HCT116 (cell line): ENCODE results near the gene BCL11B. TPM values are rescaled to one million over a fixed set of nuclear protein-coding genes. Genes with fewer than 3 reads are reported as not detected.

Experiments used
- ATAC-seq: fragments of 200-7000 bp; cut with Tn5 transposase; 2 replicates; pipeline ENCODE4 v1.9.1; 2020; ENCODE audit warnings: mild to moderate bottlenecking, moderate library complexity
- BruUV-seq: library from RNA; stranded (reverse); fragments of 400-500 nt; replicated peaks from 2 replicates; lab custom pipeline; 2021; lab: Mats Ljungman, UMichigan
- CTCF ChIA-PET: fragments of 300-600 bp; sonication (Branson Sonifier 250); formaldehyde crosslinking; loops from one replicate; lab custom pipeline; 2021; ENCODE audit warnings: antibody characterized with exemption; lab: Charles Lee
- POLR2A ChIA-PET: fragments of 300-600, 350-600 bp; sonication (Branson Sonifier 250); formaldehyde crosslinking; loops from one replicate; lab custom pipeline; 2021; ENCODE audit warnings: antibody characterized with exemption; lab: Charles Lee
- RAD21 ChIA-PET, 2 experiments: fragments of 300-600 bp; sonication (Branson Sonifier 250); formaldehyde crosslinking; loops; one replicate each; lab custom pipeline; 2023; ENCODE audit warnings: low total read pairs in 2 of 2; ENCODE audit not compliant: uncharacterized antibody in 2 of 2, unreplicated experiment in 2 of 2, low non-redundant PET in 1 of 2; lab: Charles Lee
- DNase-seq: peaks from one replicate; pipeline ENCODE4 v3.0.0-alpha.2; 2010; ENCODE audit warnings: low read depth, low spot score
- H2AFZ ChIP-seq: fragments of 200-600 bp; shearing (Covaris generic), sonication (generic); 2 replicates; pipeline ENCODE4 v1.6.1; 2017; ENCODE audit warnings: low read depth, mixed run types, mixed read lengths, antibody characterized with exemption, low read length; ENCODE audit not compliant: poor library complexity, severe bottlenecking
- H3K27ac ChIP-seq: 2 replicates; pipeline ENCODE4 v1.5.1; 2012; ENCODE audit warnings: low read depth, low read length
- H3K27me3 ChIP-seq: fragments of 200-600 bp; sonication (generic); 2 replicates; pipeline ENCODE4 v1.6.1; 2016; ENCODE audit warnings: mixed run types, low read length, mixed read lengths; ENCODE audit not compliant: insufficient read depth
- H3K36me3 ChIP-seq, 2 experiments: fragments of 200-500 bp in 1 of 2; fragments of 200-600 bp in 1 of 2; sonication (Bioruptor generic) in 1 of 2; sonication (generic) in 1 of 2; 2 replicates each; pipeline versions ENCODE4 v1.5.1 to v1.6.1; 2014 to 2016; ENCODE audit warnings: low read length in 2 of 2, inconsistent platforms in 1 of 2, mixed read lengths in 1 of 2, mixed run types in 1 of 2; ENCODE audit not compliant: insufficient read depth in 2 of 2, control insufficient read depth in 1 of 2
- H3K4me1 ChIP-seq, 2 experiments: fragments of 200-600 bp in 1 of 2; sonication (generic) in 1 of 2; 2 replicates each; pipeline versions ENCODE4 v1.5.1 to v1.6.1; 2012 to 2017; ENCODE audit warnings: low read length in 2 of 2, inconsistent platforms in 1 of 2, mild to moderate bottlenecking in 1 of 2, mixed read lengths in 1 of 2, mixed run types in 1 of 2, moderate library complexity in 1 of 2; ENCODE audit not compliant: insufficient read depth in 2 of 2, control insufficient read depth in 1 of 2
- H3K4me2 ChIP-seq: fragments of 200-600 bp; sonication (generic); 2 replicates; pipeline ENCODE4 v1.6.1; 2017; ENCODE audit warnings: mixed run types, low read length, mixed read lengths
- H3K4me3 ChIP-seq, 2 experiments: fragments of 200-600 bp in 1 of 2; sonication (generic) in 1 of 2; replicated peaks in 1 of 2; 2 replicates each; pipeline ENCODE4 v1.5.1; 2011 to 2016; ENCODE audit warnings: low read length in 2 of 2, control low read depth in 1 of 2, low read depth in 1 of 2, mild to moderate bottlenecking in 1 of 2, mixed read lengths in 1 of 2, mixed run types in 1 of 2
- H3K79me2 ChIP-seq: fragments of 200-600 bp; sonication (generic); 2 replicates; pipeline ENCODE4 v1.6.1; 2017; ENCODE audit warnings: mild to moderate bottlenecking, mixed run types, low read length, moderate library complexity, mixed read lengths; ENCODE audit not compliant: insufficient read depth
- H3K9ac ChIP-seq: fragments of 200-600 bp; sonication (generic); 2 replicates; pipeline ENCODE4 v1.6.1; 2016; ENCODE audit warnings: low read length, mixed read lengths
- H3K9me2 ChIP-seq: fragments of 200-600 bp; sonication (generic), shearing (Covaris generic); 2 replicates; pipeline ENCODE4 v1.6.1; 2017; ENCODE audit warnings: mixed run types, mild to moderate bottlenecking, moderate library complexity; ENCODE audit not compliant: insufficient read depth
- H3K9me3 ChIP-seq, 2 experiments: fragments of 200-500 bp in 1 of 2; fragments of 200-600 bp in 1 of 2; sonication (Bioruptor generic) in 1 of 2; sonication (generic) in 1 of 2; 2 replicates each; pipeline ENCODE4 v1.6.1; 2014 to 2017; ENCODE audit warnings: low read length in 2 of 2, mixed read lengths in 2 of 2, inconsistent platforms in 1 of 2, low read depth in 1 of 2, mild to moderate bottlenecking in 1 of 2, mixed run types in 1 of 2, moderate library complexity in 1 of 2; ENCODE audit not compliant: control insufficient read depth in 1 of 2, insufficient read depth in 1 of 2
- H4K20me1 ChIP-seq: fragments of 200-600 bp; sonication (generic), shearing (Covaris generic); 2 replicates; pipeline ENCODE4 v1.6.1; 2017; ENCODE audit warnings: mixed run types, mild to moderate bottlenecking, moderate library complexity; ENCODE audit not compliant: insufficient read depth
- CEBPB ChIP-seq: IDR thresholded peaks from 2 replicates; pipeline ENCODE4 v1.6.1; 2012; ENCODE audit warnings: low read depth
- EGR1 ChIP-seq: IDR thresholded peaks from 2 replicates; pipeline ENCODE4 v1.6.1; 2012; ENCODE audit warnings: low read depth
- EZH2 ChIP-seq: fragments of 200-600 bp; sonication (generic); IDR thresholded peaks from 2 replicates; pipeline ENCODE4 v1.6.1; 2017; ENCODE audit warnings: antibody characterized with exemption, mixed run types
- FOSL1 ChIP-seq: IDR thresholded peaks from 2 replicates; pipeline ENCODE4 v1.6.1; 2012; ENCODE audit warnings: low read depth
- JUND ChIP-seq: IDR thresholded peaks from 2 replicates; pipeline ENCODE4 v1.6.1; 2012
- MAX ChIP-seq: IDR thresholded peaks from 2 replicates; pipeline ENCODE4 v1.6.1; 2012
- POLR2A ChIP-seq: IDR thresholded peaks from 2 replicates; pipeline ENCODE4 v1.7.0; 2011; ENCODE audit warnings: borderline replicate concordance; ENCODE audit not compliant: insufficient read depth, insufficient read length; ENCODE audit errors: extremely low read depth
- RAD21 ChIP-seq: IDR thresholded peaks from 2 replicates; pipeline ENCODE4 v1.6.1; 2012; ENCODE audit warnings: low read depth, mild to moderate bottlenecking
- SIN3A ChIP-seq: IDR thresholded peaks from 2 replicates; pipeline ENCODE4 v1.6.1; 2012; ENCODE audit warnings: low read depth
- SP1 ChIP-seq: IDR thresholded peaks from 2 replicates; pipeline ENCODE4 v1.6.1; 2012; ENCODE audit warnings: low read depth
- SRF ChIP-seq: IDR thresholded peaks from 2 replicates; pipeline ENCODE4 v1.6.1; 2012; ENCODE audit warnings: low read depth
- TCF7L2 ChIP-seq: IDR thresholded peaks from 2 replicates; pipeline ENCODE4 v1.7.0; 2011; ENCODE audit warnings: borderline replicate concordance, inconsistent platforms; ENCODE audit not compliant: insufficient read depth, insufficient read length; ENCODE audit errors: extremely low read depth
- YY1 ChIP-seq: IDR thresholded peaks from 2 replicates; pipeline ENCODE4 v1.6.1; 2011; ENCODE audit warnings: low read length, low read depth, moderate library complexity, mild to moderate bottlenecking; ENCODE audit not compliant: insufficient replicate concordance; ENCODE audit errors: extremely low read depth
- ZBTB33 ChIP-seq: IDR thresholded peaks from 2 replicates; pipeline ENCODE4 v1.6.1; 2011; ENCODE audit warnings: mild to moderate bottlenecking, low read length, moderate library complexity; ENCODE audit not compliant: insufficient replicate concordance; ENCODE audit errors: extremely low read depth
- ZFX ChIP-seq: fragments of 450-650 bp; IDR thresholded peaks from 2 replicates; pipeline ENCODE4 v1.6.1; 2017
- intact Hi-C: fragments of 100-400 bp; cut with micrococcal nuclease; formaldehyde crosslinking; loops from 2 replicates; pipeline ENCODE4 v1.10.0; 2022
- total RNA-seq: library from RNA; stranded (reverse); gene quantifications from one replicate; pipeline ENCODE4 v1.2.1, GENCODE V29; 2021; ENCODE audit not compliant: unreplicated experiment

The BCL11B gene
- total RNA-seq, 1 experiment from 2014 or later = 1.1 TPM

- Histone ChIP-seq H3K36me3 (no peaks in the 10 kb centered on the region), H3K9ac (no peak overlapping the region), H3K4me2 (no peak overlapping the region), H3K27me3 (peaks cover 6% of the 10 kb centered on the region; the same call in 1 of the 2 replicates), H3K4me1 (no peaks in the 10 kb centered on the region), H3K4me3 (no peak overlapping the region), H3K27ac (no peak overlapping the region), H4K20me1 (no peaks in the 10 kb centered on the region), H3K9me2 (no peaks in the 10 kb centered on the region), H3K9me3 (no peaks in the 10 kb centered on the region), H3K79me2 (no peaks in the 10 kb centered on the region), H2AFZ (no peak overlapping the region)
- ChIA-PET RAD21 (no interaction called here), CTCF (no interaction called here), POLR2A (no interaction called here)
- no peak for DNase-seq
- no peak for ATAC-seq
- intact Hi-C loops = no loop called here
- BruUV-seq = no TSS peak
- no peak for TF ChIP-seq JUND
Observed at GRCh38 chr14:99164712-99165111, 107.3 kb downstream of the BCL11B start.

GRCh38 chr14:99163446-99163845 lies 108.6 kb downstream of the BCL11B start:
- Histone ChIP-seq H3K4me1 (no peaks in the 10 kb centered on the region), H3K27ac (no peak overlapping the region), H3K27me3 (peaks cover 6% of the 10 kb centered on the region; the same call in 1 of the 2 replicates), H3K4me2 (no peak overlapping the region), H2AFZ (no peak overlapping the region), H3K9ac (no peak overlapping the region), H3K9me2 (no peaks in the 10 kb centered on the region), H3K36me3 (no peaks in the 10 kb centered on the region), H3K9me3 (no peaks in the 10 kb centered on the region), H3K4me3 (no peak overlapping the region), H4K20me1 (no peaks in the 10 kb centered on the region), H3K79me2 (no peaks in the 10 kb centered on the region)
- CTCF ChIA-PET = no interaction called here
- no TSS peak for BruUV-seq
- no peak for DNase-seq
- TF ChIP-seq TCF7L2 (no peak), SRF (no peak), MAX (no peak), POLR2A (no peak), YY1 (no peak), FOSL1 (no peak), CEBPB (no peak), SIN3A (no peak), EGR1 (no peak), ZBTB33 (no peak), EZH2 (no peak), RAD21 (no peak), SP1 (no peak), ZFX (no peak)
- no peak for ATAC-seq
- RAD21 ChIA-PET = no interaction called here
- intact Hi-C loops = no loop called here
- POLR2A ChIA-PET = no interaction called here
